ENCODE results near the gene GPR108.
"Not testable (repeated sequence)": the region's sequence is repeated elsewhere in the genome, so short reads cannot be mapped to it uniquely, and the experiment has no call there.

The GPR108 gene

GRCh38 chr19:6718741-6719539 lies 18.4 kb downstream of the GPR108 start:
- no peak for DNase-seq

GRCh38 chr19:6718111-6718740 lies 19.2 kb downstream of the GPR108 start:
- no peak for DNase-seq

GRCh38 chr19:6717441-6717971 lies 19.9 kb downstream of the GPR108 start:
- no peak for DNase-seq

- DNase-seq, result no peak
Measured at GRCh38 chr19:6717036-6717435, 20.3 kb downstream of the GPR108 start.

- no peak for DNase-seq
Measured at GRCh38 chr19:6716610-6716970, 20.8 kb downstream of the GPR108 start.

- no peak for DNase-seq
Measured at GRCh38 chr19:6714749-6715555, 22.4 kb downstream of the GPR108 start.

GRCh38 chr19:6713773-6714692 lies 23.3 kb downstream of the GPR108 start:
- DNase-seq, result no peak

GRCh38 chr19:6712692-6713670 lies 24.4 kb downstream of the GPR108 start:
- no peak for DNase-seq

- DNase-seq, result no peak
Measured at GRCh38 chr19:6712231-6712630, 25.1 kb downstream of the GPR108 start.

GRCh38 chr19:6711605-6712004 lies 25.8 kb downstream of the GPR108 start:
- no peak for DNase-seq

GRCh38 chr19:6711078-6711361 lies 26.4 kb downstream of the GPR108 start:
- DNase-seq, result no peak

GRCh38 chr19:6710273-6711077 lies 26.9 kb downstream of the GPR108 start:
- DNase-seq, result no peak

- no peak for DNase-seq
Measured at GRCh38 chr19:6709549-6709948, 27.8 kb downstream of the GPR108 start.

GRCh38 chr19:6708913-6709312 lies 28.5 kb downstream of the GPR108 start:
- DNase-seq, result not testable (repeated sequence)

GRCh38 chr19:6708346-6708745 lies 29.0 kb downstream of the GPR108 start:
- no peak for DNase-seq

GRCh38 chr19:6707658-6708018 lies 29.7 kb downstream of the GPR108 start:
- no peak for DNase-seq

GRCh38 chr19:6707011-6707657 lies 30.2 kb downstream of the GPR108 start:
- no peak for DNase-seq

- no peak for DNase-seq
Measured at GRCh38 chr19:6706633-6706958, 30.8 kb downstream of the GPR108 start.

- no peak for DNase-seq
Measured at GRCh38 chr19:6705931-6706632, 31.3 kb downstream of the GPR108 start.
